GM12878 (cell line): ENCODE results near the gene LYSMD1. TPM values are rescaled to one million over a fixed set of nuclear protein-coding genes. Genes with fewer than 3 reads are reported as not detected.

Experiments used
- ATF7 ChIP-seq: fragments of 450-650 bp; IDR thresholded peaks from 2 replicates; pipeline ENCODE4 v1.6.1; 2016; ENCODE audit warnings: low read depth, mild to moderate bottlenecking
- BHLHE40 ChIP-seq, 2 experiments: fragments of 450-650 bp in 1 of 2; IDR thresholded peaks; 2 replicates each; pipeline ENCODE4 v1.6.1; 2011 to 2017; ENCODE audit warnings: low read depth in 2 of 2, borderline replicate concordance in 1 of 2, improper control_type of control experiment in 1 of 2, low read length in 1 of 2, mild to moderate bottlenecking in 1 of 2
- CBX5 ChIP-seq: sonication (generic); IDR thresholded peaks from 2 replicates; pipeline ENCODE4 v1.6.1; 2016; ENCODE audit warnings: low read depth, moderate library complexity, mild to moderate bottlenecking, inconsistent platforms
- CHD1 ChIP-seq: IDR thresholded peaks from 2 replicates; pipeline ENCODE4 v1.6.1; 2012; ENCODE audit warnings: low read depth, low read length, improper control_type of control experiment
- CREM ChIP-seq: IDR thresholded peaks from 2 replicates; pipeline ENCODE4 v1.6.1; 2014; ENCODE audit warnings: antibody characterized with exemption, low read depth
- EED ChIP-seq: sonication (generic); IDR thresholded peaks from 2 replicates; pipeline ENCODE4 v1.6.1; 2016; ENCODE audit warnings: antibody characterized with exemption, low read depth
- HDAC2 ChIP-seq: fragments of 200-600 bp; sonication (generic); IDR thresholded peaks from 2 replicates; pipeline ENCODE4 v1.6.1; 2017
- IKZF1 ChIP-seq: fragments of 450-650 bp; conservative IDR thresholded peaks from 2 replicates; pipeline ENCODE4 v1.6.1; 2017; ENCODE audit warnings: antibody characterized with exemption, mild to moderate bottlenecking
- KLF5 ChIP-seq: fragments of 450-650 bp; IDR thresholded peaks from 2 replicates; pipeline ENCODE4 v1.6.1; 2014; ENCODE audit warnings: mild to moderate bottlenecking; ENCODE audit not compliant: partially characterized antibody
- MXI1 ChIP-seq: fragments of 150-350 bp; IDR thresholded peaks from 2 replicates; pipeline ENCODE4 v1.6.1; 2011; ENCODE audit warnings: low read depth, mild to moderate bottlenecking, inconsistent platforms, low read length, improper control_type of control experiment
- PML ChIP-seq: IDR thresholded peaks from 2 replicates; pipeline ENCODE4 v1.6.1; 2012; ENCODE audit warnings: low read length, inconsistent platforms
- RUNX3 ChIP-seq: IDR thresholded peaks from 2 replicates; pipeline ENCODE4 v1.6.1; 2012; ENCODE audit warnings: low read length, inconsistent platforms
- SIN3A ChIP-seq: IDR thresholded peaks from 2 replicates; pipeline ENCODE4 v1.6.1; 2012; ENCODE audit warnings: low read depth, low read length, improper control_type of control experiment
- SMAD5 ChIP-seq: IDR thresholded peaks from 2 replicates; pipeline ENCODE4 v1.6.1; 2016; ENCODE audit warnings: antibody characterized with exemption, low read depth
- SREBF2 ChIP-seq: IDR thresholded peaks from 2 replicates; pipeline ENCODE4 v1.6.1; 2012; ENCODE audit warnings: mild to moderate bottlenecking, low read length
- TAF1 ChIP-seq: IDR thresholded peaks from 2 replicates; pipeline ENCODE4 v1.6.1; 2011; ENCODE audit warnings: mild to moderate bottlenecking, low read depth, low read length, borderline replicate concordance
- TCF3 ChIP-seq: IDR thresholded peaks from 2 replicates; pipeline ENCODE4 v1.6.1; 2012; ENCODE audit warnings: low read depth, mild to moderate bottlenecking, low read length, borderline replicate concordance; ENCODE audit not compliant: insufficient read depth
- ZNF207 ChIP-seq: fragments of 450-650 bp; IDR thresholded peaks from 2 replicates; pipeline ENCODE4 v1.6.1; 2014; ENCODE audit warnings: antibody characterized with exemption, mild to moderate bottlenecking, borderline replicate concordance
- ZNF217 ChIP-seq: fragments of 450-650 bp; IDR thresholded peaks from 2 replicates; pipeline ENCODE4 v1.6.1; 2017; ENCODE audit warnings: antibody characterized with exemption, mild to moderate bottlenecking
- ZNF384 ChIP-seq: IDR thresholded peaks from 2 replicates; pipeline ENCODE4 v1.6.1; 2012; ENCODE audit warnings: low read depth, mild to moderate bottlenecking, low read length, improper control_type of control experiment, borderline replicate concordance
- polyA plus RNA-seq, 11 experiments: library from polyadenylated mRNA; depleted of rRNA in 4 of 11; unstranded in 6 of 11; stranded (reverse) in 5 of 11; fragments of >200 nt; fragmentation: Nextera tagmentation in 4 of 11; fragmentation: Illumina TruSeq in 1 of 11; extraction: Ambion mirVana in 4 of 11; extraction: Trizol in 1 of 11; gene quantifications; 1 replicate in 1 of 11; 2 replicates in 10 of 11; pipeline versions ENCODE4 v1.2.1 to v1.2.3, GENCODE V29; 2011 to 2016; ENCODE audit warnings: inconsistent platforms in 2 of 11, missing spikeins in 2 of 11, low read depth in 1 of 11
- total RNA-seq, 4 experiments: library from RNA; depleted of rRNA in 3 of 4; stranded (reverse); fragments of >200 nt in 3 of 4; fragmentation: Illumina TruSeq in 1 of 4; extraction: Trizol in 1 of 4; gene quantifications; 2 replicates each; pipeline versions ENCODE4 v1.2.1 to v1.2.3, GENCODE V29; 2013 to 2021
- TF ChIP-seq, protein P1 (sequence below): fragments of 450-650 bp; IDR thresholded peaks from 2 replicates; pipeline ENCODE4 v1.6.1; 2017; ENCODE audit warnings: borderline replicate concordance
- TF ChIP-seq, protein P2 (sequence below): fragments of 450-650 bp; IDR thresholded peaks from 2 replicates; pipeline ENCODE4 v1.6.1; 2017; ENCODE audit warnings: antibody characterized with exemption, mild to moderate bottlenecking, moderate library complexity
- TF ChIP-seq, protein P3 (sequence below): IDR thresholded peaks from 2 replicates; pipeline ENCODE4 v1.6.1; 2012; ENCODE audit warnings: low read depth, low read length, improper control_type of control experiment
- TF ChIP-seq, protein P4 (sequence below): fragments of 450-650 bp; IDR thresholded peaks from 2 replicates; pipeline ENCODE4 v1.6.1; 2017; ENCODE audit warnings: mild to moderate bottlenecking, low read depth, inconsistent platforms; ENCODE audit not compliant: poor library complexity, severe bottlenecking

The LYSMD1 gene
- total and polyA plus RNA-seq, 10 of the 15 experiments (the other 5 are each of a cell fraction or from before 2014, with no cell fraction given): 0.80 to 10.4 (median 6.5) TPM

DNA sequence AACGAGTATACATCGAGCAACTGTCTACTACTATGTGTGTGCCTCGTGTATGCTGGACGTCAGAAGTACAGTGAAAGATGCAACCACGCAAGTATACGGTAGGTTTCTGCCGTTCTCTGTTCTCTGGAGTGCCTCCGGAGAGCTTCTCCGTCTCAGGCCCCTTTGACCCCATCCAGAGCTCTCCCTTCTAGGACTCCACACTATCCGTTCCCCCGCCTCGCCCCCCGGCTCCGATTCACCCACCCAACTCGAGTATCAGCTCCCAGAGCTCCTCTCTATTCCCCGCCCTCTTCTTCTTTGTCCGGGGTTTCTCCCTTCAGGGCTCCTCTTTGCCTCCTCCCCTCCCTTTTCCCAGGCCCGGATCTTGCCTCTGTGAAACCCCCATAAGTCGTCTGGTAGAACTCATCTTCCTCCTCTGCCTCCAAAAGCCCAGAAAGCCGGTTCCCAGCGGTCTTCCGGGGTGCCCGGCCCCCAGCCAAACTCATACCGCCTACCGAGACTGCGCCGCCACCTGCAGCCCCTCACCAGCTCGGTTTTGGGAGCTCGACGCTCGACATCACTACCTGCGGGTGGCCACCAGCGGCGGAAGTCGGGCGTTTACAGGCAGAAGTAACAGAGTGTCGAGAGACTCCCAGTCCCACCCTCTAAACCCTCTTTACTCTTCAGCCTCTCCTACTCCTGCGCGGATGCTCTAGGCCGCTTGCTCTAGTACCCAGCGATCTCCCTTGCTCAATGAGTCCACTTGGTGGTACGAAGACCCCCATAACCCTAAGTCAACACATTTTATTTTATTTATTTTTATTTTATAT lies 24.1 kb upstream of the LYSMD1 start, which contains the start of gene VPS72 (continued):
- TF ChIP-seq HDAC2 (no peak), BHLHE40 (IDR thresholded peaks at IDR 0.05; ENCODE audit: borderline replicate concordance in 1 of 2, low read depth in 2 of 2, low read length in 1 of 2) (peak; percentile 49 to 71; a peak in 2 of 4 replicates), ZNF207 (peak; percentile 93), PML (peak; percentile 88), ZNF384 (peak; percentile 25; the same call in 1 of the 2 replicates), ATF7 (peak; percentile 56; the same call in 1 of the 2 replicates), CBX5 (peak; percentile 65; the same call in 1 of the 2 replicates), SMAD5 (peak; percentile 45; the same call in 1 of the 2 replicates), TAF1 (peak; percentile 94), RUNX3 (peak; percentile 94), ZNF217 (no peak), IKZF1 (peak; percentile 77), CREM (peak; percentile 69; the same call in 1 of the 2 replicates), CHD1 (no peak), EED (peak; percentile 20; the same call in 1 of the 2 replicates), KLF5 (peak; percentile 82), SIN3A (peak; percentile 86), SREBF2 (no peak), TCF3 (peak; percentile 91), MXI1 (peak; percentile 76)
- TF ChIP-seq, protein P1, sequence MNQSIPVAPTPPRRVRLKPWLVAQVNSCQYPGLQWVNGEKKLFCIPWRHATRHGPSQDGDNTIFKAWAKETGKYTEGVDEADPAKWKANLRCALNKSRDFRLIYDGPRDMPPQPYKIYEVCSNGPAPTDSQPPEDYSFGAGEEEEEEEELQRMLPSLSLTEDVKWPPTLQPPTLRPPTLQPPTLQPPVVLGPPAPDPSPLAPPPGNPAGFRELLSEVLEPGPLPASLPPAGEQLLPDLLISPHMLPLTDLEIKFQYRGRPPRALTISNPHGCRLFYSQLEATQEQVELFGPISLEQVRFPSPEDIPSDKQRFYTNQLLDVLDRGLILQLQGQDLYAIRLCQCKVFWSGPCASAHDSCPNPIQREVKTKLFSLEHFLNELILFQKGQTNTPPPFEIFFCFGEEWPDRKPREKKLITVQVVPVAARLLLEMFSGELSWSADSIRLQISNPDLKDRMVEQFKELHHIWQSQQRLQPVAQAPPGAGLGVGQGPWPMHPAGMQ: no peak
- TF ChIP-seq, protein P2, sequence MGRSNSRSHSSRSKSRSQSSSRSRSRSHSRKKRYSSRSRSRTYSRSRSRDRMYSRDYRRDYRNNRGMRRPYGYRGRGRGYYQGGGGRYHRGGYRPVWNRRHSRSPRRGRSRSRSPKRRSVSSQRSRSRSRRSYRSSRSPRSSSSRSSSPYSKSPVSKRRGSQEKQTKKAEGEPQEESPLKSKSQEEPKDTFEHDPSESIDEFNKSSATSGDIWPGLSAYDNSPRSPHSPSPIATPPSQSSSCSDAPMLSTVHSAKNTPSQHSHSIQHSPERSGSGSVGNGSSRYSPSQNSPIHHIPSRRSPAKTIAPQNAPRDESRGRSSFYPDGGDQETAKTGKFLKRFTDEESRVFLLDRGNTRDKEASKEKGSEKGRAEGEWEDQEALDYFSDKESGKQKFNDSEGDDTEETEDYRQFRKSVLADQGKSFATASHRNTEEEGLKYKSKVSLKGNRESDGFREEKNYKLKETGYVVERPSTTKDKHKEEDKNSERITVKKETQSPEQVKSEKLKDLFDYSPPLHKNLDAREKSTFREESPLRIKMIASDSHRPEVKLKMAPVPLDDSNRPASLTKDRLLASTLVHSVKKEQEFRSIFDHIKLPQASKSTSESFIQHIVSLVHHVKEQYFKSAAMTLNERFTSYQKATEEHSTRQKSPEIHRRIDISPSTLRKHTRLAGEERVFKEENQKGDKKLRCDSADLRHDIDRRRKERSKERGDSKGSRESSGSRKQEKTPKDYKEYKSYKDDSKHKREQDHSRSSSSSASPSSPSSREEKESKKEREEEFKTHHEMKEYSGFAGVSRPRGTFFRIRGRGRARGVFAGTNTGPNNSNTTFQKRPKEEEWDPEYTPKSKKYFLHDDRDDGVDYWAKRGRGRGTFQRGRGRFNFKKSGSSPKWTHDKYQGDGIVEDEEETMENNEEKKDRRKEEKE: no peak
- TF ChIP-seq, protein P3, sequence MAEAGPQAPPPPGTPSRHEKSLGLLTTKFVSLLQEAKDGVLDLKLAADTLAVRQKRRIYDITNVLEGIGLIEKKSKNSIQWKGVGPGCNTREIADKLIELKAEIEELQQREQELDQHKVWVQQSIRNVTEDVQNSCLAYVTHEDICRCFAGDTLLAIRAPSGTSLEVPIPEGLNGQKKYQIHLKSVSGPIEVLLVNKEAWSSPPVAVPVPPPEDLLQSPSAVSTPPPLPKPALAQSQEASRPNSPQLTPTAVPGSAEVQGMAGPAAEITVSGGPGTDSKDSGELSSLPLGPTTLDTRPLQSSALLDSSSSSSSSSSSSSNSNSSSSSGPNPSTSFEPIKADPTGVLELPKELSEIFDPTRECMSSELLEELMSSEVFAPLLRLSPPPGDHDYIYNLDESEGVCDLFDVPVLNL: no peak
- TF ChIP-seq, protein P4, sequence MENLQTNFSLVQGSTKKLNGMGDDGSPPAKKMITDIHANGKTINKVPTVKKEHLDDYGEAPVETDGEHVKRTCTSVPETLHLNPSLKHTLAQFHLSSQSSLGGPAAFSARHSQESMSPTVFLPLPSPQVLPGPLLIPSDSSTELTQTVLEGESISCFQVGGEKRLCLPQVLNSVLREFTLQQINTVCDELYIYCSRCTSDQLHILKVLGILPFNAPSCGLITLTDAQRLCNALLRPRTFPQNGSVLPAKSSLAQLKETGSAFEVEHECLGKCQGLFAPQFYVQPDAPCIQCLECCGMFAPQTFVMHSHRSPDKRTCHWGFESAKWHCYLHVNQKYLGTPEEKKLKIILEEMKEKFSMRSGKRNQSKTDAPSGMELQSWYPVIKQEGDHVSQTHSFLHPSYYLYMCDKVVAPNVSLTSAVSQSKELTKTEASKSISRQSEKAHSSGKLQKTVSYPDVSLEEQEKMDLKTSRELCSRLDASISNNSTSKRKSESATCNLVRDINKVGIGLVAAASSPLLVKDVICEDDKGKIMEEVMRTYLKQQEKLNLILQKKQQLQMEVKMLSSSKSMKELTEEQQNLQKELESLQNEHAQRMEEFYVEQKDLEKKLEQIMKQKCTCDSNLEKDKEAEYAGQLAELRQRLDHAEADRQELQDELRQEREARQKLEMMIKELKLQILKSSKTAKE: peak; percentile 66
